ENCODE measurements around the gene CCDC7. TPM values are rescaled to one million over a fixed set of nuclear protein-coding genes. Genes with fewer than 3 reads are reported as not detected.
A peak's percentile ranks its signal among the peaks of the same experiment; 100 is the strongest.
"Not testable (repeated sequence)": the region's sequence is repeated elsewhere in the genome, so short reads cannot be mapped to it uniquely, and the experiment has no call there.

CCDC7 gene
- total and polyA plus RNA-seq, 5 experiments from 2014 or later: 8.9 to 94.5 (median 26.0) TPM

DNA sequence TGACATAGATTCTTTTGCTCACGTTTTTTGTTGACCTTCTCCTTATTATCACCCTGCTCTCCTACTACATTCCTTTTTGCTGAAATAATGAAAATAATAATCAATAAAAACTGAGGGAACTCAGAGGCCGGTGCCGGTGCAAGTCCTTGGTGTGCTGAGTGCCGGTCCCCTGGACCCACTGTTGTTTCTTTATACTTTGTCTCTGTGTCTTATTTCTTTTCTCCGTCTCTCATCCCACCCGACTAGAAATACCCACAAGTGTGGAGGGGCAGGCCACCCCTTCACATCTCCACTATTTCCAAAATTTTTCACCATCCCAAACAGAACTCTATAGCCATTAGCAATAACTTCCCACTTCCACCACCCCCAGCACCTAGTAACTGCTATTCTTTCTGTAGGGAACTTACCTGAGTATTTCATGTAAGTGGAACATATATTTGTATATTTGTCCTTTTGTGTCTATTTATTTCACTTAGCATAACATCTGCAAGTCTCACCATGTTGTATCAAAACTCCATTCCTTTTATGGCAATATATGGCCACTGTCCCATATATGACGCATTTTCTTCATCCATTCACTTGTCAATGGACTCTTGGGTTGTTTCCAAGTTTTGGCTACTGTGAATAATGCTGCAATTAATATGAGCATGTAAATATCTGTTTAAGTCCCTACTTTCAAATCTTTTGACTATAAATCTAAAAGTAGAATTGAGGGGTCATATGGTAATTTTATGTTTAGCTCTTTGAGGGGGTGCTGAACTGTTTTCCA, 449.4 kb downstream of the CCDC7 start:
- H3K27me3 Mint-ChIP-seq, H3K27ac Mint-ChIP-seq, H3K4me3 Mint-ChIP-seq, ATAC-seq, DNase-seq, H3K9me3 Mint-ChIP-seq, POLR2A ChIA-PET, H3K4me1 Mint-ChIP-seq: not testable (repeated sequence)
- peaks cover 7 to 25% (median 22%) of the 10 kb centered on the region in 3 donors for H3K36me3 Mint-ChIP-seq

DNA sequence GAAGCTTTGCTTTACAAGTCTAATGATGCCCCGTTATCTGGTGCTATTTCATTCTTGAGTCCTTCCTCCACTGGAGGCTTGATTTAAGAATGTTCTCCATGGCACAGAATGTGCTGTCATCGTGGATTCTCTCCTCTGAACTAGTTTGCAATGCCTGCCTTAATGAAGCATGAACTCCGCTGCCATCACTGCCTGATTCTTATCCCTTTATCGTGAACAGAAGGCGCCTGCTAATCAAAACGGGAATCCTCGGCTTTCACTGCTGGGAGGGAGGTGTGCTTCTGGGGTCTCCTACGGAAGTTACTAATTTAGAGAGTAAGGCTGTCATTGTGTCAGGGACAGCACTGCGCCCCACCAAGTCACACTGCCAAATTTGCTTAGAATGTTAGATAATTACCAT, 455.9 kb downstream of the CCDC7 start:
- POLR2A ChIA-PET: no interaction called here
- no peak overlapping the region for H3K4me3 Mint-ChIP-seq

DNA sequence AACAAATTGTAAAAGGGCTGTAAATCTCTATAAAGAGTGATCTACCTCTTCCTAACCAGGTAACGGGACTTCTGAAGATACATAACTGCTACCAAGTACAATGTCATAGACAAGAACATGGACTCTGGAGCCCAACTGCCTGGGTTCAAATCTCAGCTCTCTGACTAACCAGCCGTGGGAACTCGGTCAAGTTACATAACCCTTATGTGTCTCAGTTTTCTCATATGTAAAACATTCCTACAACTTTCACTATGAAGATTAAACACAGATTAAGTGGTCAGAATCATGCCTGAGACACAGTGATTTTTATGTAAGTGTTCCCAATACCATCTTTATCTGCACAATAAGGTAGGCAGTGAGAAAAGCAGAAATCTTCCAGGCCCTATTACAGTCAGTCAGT, 459.5 kb downstream of the CCDC7 start:
- H3K9me3 Mint-ChIP-seq: no peaks in the 10 kb centered on the region
- no peak overlapping the region for H3K4me3 Mint-ChIP-seq
- ATAC-seq (no peak), DNase-seq (no peak)
- POLR2A ChIA-PET: no interaction called here
- peaks cover 14 to 58% (median 20%) of the 10 kb centered on the region in 3 donors for H3K36me3 Mint-ChIP-seq
- no peak overlapping the region for H3K27ac Mint-ChIP-seq
- H3K27me3 Mint-ChIP-seq: no peaks in the 10 kb centered on the region
- no peaks in the 10 kb centered on the region for H3K4me1 Mint-ChIP-seq

More for the DNA sequence above, 455.9 kb downstream of the CCDC7 start:
- H3K4me1 Mint-ChIP-seq: peaks cover 0 to 3% (median 0%) of the 10 kb centered on the region in 4 donors
- H3K27me3 Mint-ChIP-seq: no peaks in the 10 kb centered on the region
- H3K27ac Mint-ChIP-seq: no peak overlapping the region
- no peak for DNase-seq
- peaks cover 10 to 49% (median 26%) of the 10 kb centered on the region in 3 donors for H3K36me3 Mint-ChIP-seq
- ATAC-seq: no peak
- no peaks in the 10 kb centered on the region for H3K9me3 Mint-ChIP-seq

DNA sequence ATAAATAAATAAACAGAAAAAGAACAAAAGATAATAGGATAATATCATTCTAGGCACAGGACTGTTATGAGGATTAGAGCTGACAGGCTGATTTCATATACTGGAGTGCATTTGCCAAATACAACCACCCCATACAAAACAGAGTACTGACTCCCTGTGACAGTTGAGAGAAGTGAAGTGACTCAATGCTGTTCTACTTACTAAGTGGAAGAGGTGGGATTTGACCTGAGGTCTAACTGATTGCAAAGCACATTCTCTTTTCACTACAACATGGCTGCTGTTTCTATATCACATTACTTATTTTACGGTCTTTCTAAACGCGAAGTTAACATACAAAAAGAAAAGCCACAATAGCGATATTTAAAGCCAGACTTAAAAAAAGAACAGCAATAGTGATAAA, 460.7 kb downstream of the CCDC7 start:
- H3K36me3 Mint-ChIP-seq: peaks cover 17 to 64% (median 26%) of the 10 kb centered on the region in 3 donors
- POLR2A ChIA-PET: no interaction called here
- no peaks in the 10 kb centered on the region for H3K4me1 Mint-ChIP-seq
- peak overlapping the region in 1 of 10 donors; percentile 22 for H3K4me3 Mint-ChIP-seq
- no peaks in the 10 kb centered on the region for H3K27me3 Mint-ChIP-seq
- no peak overlapping the region for H3K27ac Mint-ChIP-seq
- ATAC-seq (no peak), DNase-seq (no peak)
- H3K9me3 Mint-ChIP-seq: no peaks in the 10 kb centered on the region

DNA sequence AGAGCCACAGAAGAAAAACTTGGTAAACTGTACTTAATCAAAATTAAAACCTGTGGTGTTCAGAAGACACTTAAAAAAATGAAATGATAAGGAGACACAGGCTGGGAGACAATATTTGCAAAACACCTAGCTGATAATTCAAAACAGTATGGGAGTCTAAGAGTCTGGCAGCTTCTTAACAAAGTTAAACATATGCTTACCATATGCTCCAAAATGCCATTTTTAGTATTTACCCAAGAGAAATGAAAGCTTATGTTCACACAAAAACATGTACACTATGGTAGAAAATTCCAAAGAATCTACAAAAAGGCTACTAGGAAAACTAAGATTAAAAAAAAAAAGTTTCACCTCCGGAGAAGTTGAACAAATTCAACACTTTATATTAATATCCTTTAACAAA, 463.5 kb downstream of the CCDC7 start:
- ATAC-seq: no peak
- no peak overlapping the region for H3K27ac Mint-ChIP-seq

DNA sequence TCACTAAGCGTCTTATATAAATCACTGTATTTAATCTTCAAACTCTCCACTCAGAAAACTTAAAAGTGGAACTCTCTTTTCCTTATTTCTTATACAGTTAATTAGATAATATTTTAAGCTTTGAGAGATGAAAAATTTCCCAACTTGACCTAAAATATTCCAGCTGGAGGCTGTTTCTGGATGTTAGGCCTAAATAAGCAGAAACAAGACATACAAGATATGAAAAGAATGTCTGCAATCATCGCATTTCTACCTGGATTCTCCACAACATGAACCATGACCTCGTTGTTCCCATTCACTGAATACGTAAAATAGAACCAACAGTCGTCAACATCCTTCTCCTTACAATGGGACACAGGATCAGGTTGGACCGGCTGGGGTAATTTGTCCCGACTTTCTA, 464.0 kb downstream of the CCDC7 start:
- H3K9me3 Mint-ChIP-seq, H3K27me3 Mint-ChIP-seq, H3K4me1 Mint-ChIP-seq, POLR2A ChIA-PET, ATAC-seq, DNase-seq, H3K4me3 Mint-ChIP-seq, H3K27ac Mint-ChIP-seq: not testable (repeated sequence)
- peaks cover 32 to 74% (median 41%) of the 10 kb centered on the region in 3 donors for H3K36me3 Mint-ChIP-seq

More for the DNA sequence above, 463.5 kb downstream of the CCDC7 start:
- no peaks in the 10 kb centered on the region for H3K27me3 Mint-ChIP-seq
- peaks cover 28 to 69% (median 35%) of the 10 kb centered on the region in 3 donors for H3K36me3 Mint-ChIP-seq
- peaks cover 0 to 3% (median 0%) of the 10 kb centered on the region in 9 donors for H3K9me3 Mint-ChIP-seq
- DNase-seq: no peak
- no peak overlapping the region for H3K4me3 Mint-ChIP-seq
- POLR2A ChIA-PET: no interaction called here
- peaks cover 0 to 2% (median 0%) of the 10 kb centered on the region in 4 donors for H3K4me1 Mint-ChIP-seq

DNA sequence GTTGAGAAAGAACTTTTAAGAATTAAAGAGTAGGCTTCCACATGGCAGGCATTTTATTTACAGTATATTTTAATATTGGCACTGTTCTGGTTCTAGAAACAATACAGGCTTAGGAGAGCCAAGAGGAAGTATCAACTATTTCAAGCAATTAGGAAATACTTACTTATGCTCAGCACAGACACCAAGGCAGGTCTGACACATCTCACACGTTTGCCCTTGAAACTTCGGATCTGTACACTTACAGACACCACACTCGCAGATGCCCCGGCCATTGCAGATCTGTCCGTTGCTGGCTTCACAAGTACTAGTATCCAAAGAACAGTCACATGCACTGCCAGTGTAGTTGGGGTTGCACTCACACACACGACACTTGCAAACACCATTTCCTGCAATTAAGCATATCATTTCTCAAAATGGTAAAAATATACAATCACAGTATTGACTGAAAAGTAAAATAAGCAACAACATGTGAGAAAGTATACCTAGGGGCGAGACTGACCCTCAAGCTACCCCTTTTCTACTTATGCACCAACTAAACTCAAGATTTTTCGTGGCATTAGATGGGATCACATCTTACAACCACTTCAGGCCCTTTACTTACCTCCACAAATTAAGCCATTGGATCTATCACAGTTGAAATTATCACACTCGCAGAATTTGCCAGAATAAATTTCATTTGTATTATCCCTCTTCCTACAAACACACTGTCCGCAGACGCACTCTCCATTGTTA, 465.5 kb downstream of the CCDC7 start:
- ATAC-seq (no peak), DNase-seq (no peak)
- Mint-ChIP-seq H3K27me3 (no peaks in the 10 kb centered on the region), H3K4me1 (peaks cover 0 to 4% (median 0%) of the 10 kb centered on the region in 4 donors), H3K9me3 (peaks cover 0 to 3% (median 0%) of the 10 kb centered on the region in 9 donors), H3K27ac (no peak overlapping the region), H3K4me3 (no peak overlapping the region), H3K36me3 (peaks cover 29 to 80% (median 51%) of the 10 kb centered on the region in 3 donors)
- POLR2A ChIA-PET: no interaction called here

DNA sequence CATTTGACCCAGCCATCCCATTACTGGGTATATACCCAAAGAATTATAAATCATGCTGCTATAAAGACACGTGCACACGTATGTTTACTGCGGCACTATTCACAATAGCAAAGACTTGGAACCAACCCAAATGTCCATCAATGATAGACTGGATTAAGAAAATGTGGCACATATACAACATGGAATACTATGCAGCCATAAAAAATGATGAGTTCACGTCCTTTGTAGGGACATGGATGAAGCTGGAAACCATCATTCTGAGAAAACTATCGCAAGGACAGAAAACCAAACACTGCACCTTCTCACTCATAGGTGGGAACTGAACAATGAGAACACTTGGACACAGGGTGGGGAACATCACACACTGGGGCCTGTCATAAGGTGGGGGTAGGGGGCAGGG, 471.9 kb downstream of the CCDC7 start:
- ATAC-seq, H3K27me3 Mint-ChIP-seq, H3K9me3 Mint-ChIP-seq, H3K4me3 Mint-ChIP-seq, H3K27ac Mint-ChIP-seq, H3K4me1 Mint-ChIP-seq, POLR2A ChIA-PET, DNase-seq: not testable (repeated sequence)
- H3K36me3 Mint-ChIP-seq: peaks cover 23 to 88% (median 58%) of the 10 kb centered on the region in 3 donors

DNA sequence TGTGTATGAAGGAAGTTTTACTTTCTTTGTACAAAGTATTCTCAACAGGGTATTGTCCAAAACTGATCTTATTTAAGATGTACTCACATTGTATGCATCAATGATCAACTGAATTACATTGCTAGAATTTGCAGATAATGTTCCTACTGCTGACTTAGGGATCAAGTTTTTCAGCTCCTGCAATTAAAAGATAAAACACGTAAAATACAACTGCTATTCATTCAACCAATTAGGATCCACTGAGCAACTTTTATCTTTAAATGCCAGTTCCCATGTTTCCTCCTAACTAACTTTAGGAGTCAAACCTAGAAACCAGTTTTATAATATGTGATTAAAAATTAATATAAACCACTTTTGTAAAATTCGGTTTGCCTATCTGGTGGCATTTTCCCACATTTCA, 476.2 kb downstream of the CCDC7 start:
- Mint-ChIP-seq H3K4me1 (peaks cover 0 to 17% (median 1%) of the 10 kb centered on the region in 4 donors), H3K27me3 (no peaks in the 10 kb centered on the region)

DNA sequence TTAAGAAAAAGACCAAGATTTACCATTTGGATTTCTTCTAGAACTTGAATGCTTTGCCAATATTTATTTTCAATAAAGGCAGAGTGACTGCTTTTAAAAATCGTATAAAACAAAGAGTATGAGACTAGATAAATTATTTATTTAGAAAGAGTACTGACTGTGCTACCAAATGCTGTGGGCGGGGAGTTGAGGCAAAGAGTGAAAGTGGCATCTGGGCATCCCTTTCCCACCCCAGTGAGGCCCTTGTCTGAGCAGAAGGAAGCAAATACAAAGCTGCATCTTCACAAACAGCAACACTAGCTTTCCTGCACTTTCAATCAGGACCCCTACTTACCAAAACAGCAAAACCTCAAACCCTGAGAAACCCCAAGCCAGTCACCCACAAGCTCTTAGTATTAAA, 477.2 kb downstream of the CCDC7 start:
- Mint-ChIP-seq H3K9me3 (no peaks in the 10 kb centered on the region), H3K27me3 (no peaks in the 10 kb centered on the region), H3K4me1 (peaks cover 0 to 17% (median 1%) of the 10 kb centered on the region in 4 donors), H3K4me3 (no peak overlapping the region), H3K36me3 (peaks cover 32 to 85% (median 52%) of the 10 kb centered on the region in 3 donors), H3K27ac (peak overlapping the region in 3 of 10 donors; percentile 44 to 48 (median 47))
- POLR2A ChIA-PET: no interaction called here
- ATAC-seq: no peak
- DNase-seq: no peak

More for the DNA sequence above, 476.2 kb downstream of the CCDC7 start:
- Mint-ChIP-seq H3K27ac (no peak overlapping the region), H3K36me3 (peaks cover 29 to 84% (median 51%) of the 10 kb centered on the region in 3 donors), H3K9me3 (no peaks in the 10 kb centered on the region), H3K4me3 (no peak overlapping the region)
- DNase-seq (no peak), ATAC-seq (no peak)
- POLR2A ChIA-PET: no interaction called here

DNA sequence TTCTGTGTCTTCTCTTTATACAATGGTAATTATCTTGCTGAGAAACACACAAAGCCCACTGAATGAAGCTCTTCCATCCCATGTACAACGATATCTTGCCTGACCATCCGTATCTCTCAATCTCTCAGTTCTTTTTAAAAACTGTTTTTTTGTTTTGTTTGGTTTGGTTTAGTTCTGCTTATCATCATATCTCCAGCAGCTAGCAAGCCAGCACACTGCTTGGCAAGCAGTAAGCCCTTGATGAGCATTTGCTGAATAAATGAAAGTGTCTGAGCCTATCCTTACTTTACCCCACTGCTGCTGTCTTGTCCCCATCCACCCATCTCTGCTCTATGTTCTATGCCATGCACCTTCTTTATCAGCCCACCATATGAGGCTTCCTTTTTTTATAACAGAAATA, 477.9 kb downstream of the CCDC7 start:
- Mint-ChIP-seq H3K36me3 (peaks cover 30 to 86% (median 56%) of the 10 kb centered on the region in 3 donors), H3K4me3 (no peak overlapping the region)

More for the DNA sequence above, 477.9 kb downstream of the CCDC7 start:
- H3K27me3 Mint-ChIP-seq: no peaks in the 10 kb centered on the region
- H3K4me1 Mint-ChIP-seq: peaks cover 0 to 20% (median 3%) of the 10 kb centered on the region in 4 donors
- POLR2A ChIA-PET: no interaction called here
- H3K9me3 Mint-ChIP-seq: no peaks in the 10 kb centered on the region
- DNase-seq (no peak), ATAC-seq (no peak)
- peak overlapping the region in 4 of 10 donors; percentile 12 to 76 (median 56) for H3K27ac Mint-ChIP-seq
